GM12878 (cell line): ENCODE results near the gene OR2T34.

ENCODE experiments used
- CHD2 ChIP-seq: IDR thresholded peaks from 2 replicates; pipeline ENCODE4 v1.6.1; 2011; ENCODE audit warnings: low read depth, low read length, improper control_type of control experiment, borderline replicate concordance
- POLR2A ChIP-seq: IDR thresholded peaks from 2 replicates; pipeline ENCODE4 v1.6.1; 2011; ENCODE audit warnings: low read depth, mild to moderate bottlenecking, low read length

GRCh38 chr1:248618878-248619277 is 44.3 kb upstream of the OR2T34 start:
- TF ChIP-seq CHD2: no peak
- no peak for TF ChIP-seq POLR2A
